ENCODE results near the gene SLC35B2.

SLC35B2 gene

DNA sequence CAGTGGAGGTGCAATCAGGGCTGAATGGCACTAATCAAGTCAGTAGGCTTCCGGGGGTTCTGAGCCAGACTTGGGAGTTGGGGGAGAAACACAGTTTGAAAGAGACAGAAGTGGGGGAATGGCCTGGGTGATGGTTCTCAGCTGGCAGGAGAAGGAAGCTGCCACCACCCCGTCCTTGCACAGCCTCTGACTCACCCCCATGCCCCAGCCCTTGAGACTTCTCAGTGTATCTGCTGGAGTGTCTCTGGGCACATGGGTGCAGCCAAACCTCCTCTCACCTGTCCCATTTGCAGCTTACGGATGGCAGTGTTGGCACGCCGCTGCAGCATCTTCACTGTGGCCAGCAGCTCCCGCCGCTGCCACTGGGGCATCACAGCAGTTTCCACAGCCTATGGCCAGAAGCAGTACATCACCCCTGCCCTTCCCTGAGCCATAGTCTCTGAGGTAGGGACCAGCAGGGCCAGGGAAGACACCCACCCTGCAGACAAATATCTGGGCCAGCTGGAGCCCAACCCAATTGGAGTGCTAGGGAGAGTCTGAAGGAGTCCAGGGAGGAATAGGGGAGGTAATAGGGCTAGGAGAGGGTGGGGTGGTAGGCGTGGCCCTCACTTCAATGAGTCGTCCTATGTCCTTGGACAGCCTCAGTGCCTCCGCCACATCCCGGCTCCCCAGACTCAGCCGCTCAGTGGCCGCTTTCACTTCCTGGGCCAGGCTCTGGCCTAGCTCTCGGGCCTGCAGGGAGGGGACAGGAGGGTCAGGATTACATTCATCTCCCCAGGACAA, 44.6 kb upstream of the SLC35B2 start:
- no peak for DNase-seq (ENCODE audit: low read depth, low spot score)
- Histone ChIP-seq H3K36me3 (ENCODE audit: insufficient read depth, insufficient read length, low read length) (peaks cover 75% of the 10 kb centered on the region), H3K4me1 (ENCODE audit: insufficient read depth, insufficient read length) (peaks cover 3% of the 10 kb centered on the region), H3K4me3 (ENCODE audit: insufficient read length, low read depth) (no peak overlapping the region), H3K9me3 (ENCODE audit: insufficient read depth, low read length) (no peaks in the 10 kb centered on the region), H3K9ac (ENCODE audit: insufficient read length, low read depth) (no peak overlapping the region), H3K27me3 (ENCODE audit: insufficient read depth, insufficient read length) (no peaks in the 10 kb centered on the region)
- TF ChIP-seq ZNF274 (IDR thresholded peaks at IDR 0.05; ENCODE audit: low read depth, low read length) (no peak), YY1 (IDR thresholded peaks at IDR 0.05; ENCODE audit: insufficient read depth, insufficient read length) (no peak), SUZ12 (IDR thresholded peaks at IDR 0.05; ENCODE audit: extremely low read depth, insufficient read depth, insufficient read length) (no peak)

DNA sequence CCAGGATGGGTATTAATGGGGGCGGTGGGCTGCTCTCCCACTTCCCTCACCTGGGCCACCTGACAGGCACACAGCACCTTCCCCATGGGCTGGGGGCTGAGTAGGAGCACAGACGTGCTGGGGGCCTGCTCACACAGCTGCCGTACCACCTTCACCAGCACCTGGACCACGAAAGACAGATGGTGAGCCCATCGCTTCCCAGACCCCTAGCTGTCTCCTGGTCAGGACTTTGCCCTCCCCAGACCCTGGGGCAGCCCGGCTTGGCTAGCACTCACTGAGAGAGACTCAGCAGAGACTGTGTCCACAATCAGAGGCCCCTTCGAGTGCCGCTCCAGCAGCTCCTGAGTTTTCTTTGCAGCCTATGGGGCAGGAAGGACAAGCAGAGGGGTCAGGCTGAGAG, 43.8 kb upstream of the SLC35B2 start:
- peaks cover 66% of the 10 kb centered on the region for H3K36me3 ChIP-seq (ENCODE audit: insufficient read depth, insufficient read length, low read length)
- H3K9me3 ChIP-seq (ENCODE audit: insufficient read depth, low read length) = no peaks in the 10 kb centered on the region
- no peak overlapping the region for H3K9ac ChIP-seq (ENCODE audit: insufficient read length, low read depth)
- TF ChIP-seq YY1 (IDR thresholded peaks at IDR 0.05; ENCODE audit: insufficient read depth, insufficient read length) (no peak), ZNF274 (IDR thresholded peaks at IDR 0.05; ENCODE audit: low read depth, low read length) (no peak), SUZ12 (IDR thresholded peaks at IDR 0.05; ENCODE audit: extremely low read depth, insufficient read depth, insufficient read length) (no peak)
- no peak overlapping the region for H3K4me3 ChIP-seq (ENCODE audit: insufficient read length, low read depth)
- H3K27me3 ChIP-seq (ENCODE audit: insufficient read depth, insufficient read length) = peaks cover 3% of the 10 kb centered on the region
- DNase-seq (ENCODE audit: low read depth, low spot score) = no peak
- H3K4me1 ChIP-seq (ENCODE audit: insufficient read depth, insufficient read length) = peaks cover 3% of the 10 kb centered on the region

DNA sequence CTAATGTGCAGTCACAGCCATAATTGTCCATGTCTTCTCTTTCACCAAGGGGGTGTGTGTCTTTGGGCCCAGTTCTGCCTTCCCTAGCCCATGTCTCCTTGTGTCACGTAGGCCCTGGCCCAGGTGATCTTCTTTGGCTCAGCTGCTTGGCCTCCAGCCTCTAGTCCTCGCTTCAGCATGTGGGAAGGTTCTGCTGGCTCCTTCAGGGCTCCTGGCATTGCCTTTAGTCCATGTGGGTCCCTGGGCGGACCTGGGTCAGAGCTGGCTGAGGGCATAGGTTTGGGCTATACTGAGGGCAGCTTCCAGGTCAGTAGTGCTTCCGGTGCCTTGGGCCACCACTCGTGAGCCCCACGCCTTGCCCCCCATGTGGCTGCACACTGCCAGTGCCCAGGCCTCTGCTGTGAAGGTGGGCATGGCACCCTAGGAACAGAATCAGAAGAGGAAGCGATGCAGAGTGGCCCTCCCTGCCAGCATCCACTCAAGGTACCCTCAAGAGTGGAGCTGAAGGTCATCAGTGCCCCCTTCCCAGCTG, 43.0 kb upstream of the SLC35B2 start:
- Histone ChIP-seq H3K4me3 (ENCODE audit: insufficient read length, low read depth) (no peak overlapping the region), H3K9me3 (ENCODE audit: insufficient read depth, low read length) (no peaks in the 10 kb centered on the region), H3K4me1 (ENCODE audit: insufficient read depth, insufficient read length) (peaks cover 3% of the 10 kb centered on the region), H3K9ac (ENCODE audit: insufficient read length, low read depth) (no peak overlapping the region), H3K27me3 (ENCODE audit: insufficient read depth, insufficient read length) (peaks cover 9% of the 10 kb centered on the region), H3K36me3 (ENCODE audit: insufficient read depth, insufficient read length, low read length) (peaks cover 59% of the 10 kb centered on the region)
- DNase-seq (ENCODE audit: low read depth, low spot score) = no peak
- TF ChIP-seq YY1 (IDR thresholded peaks at IDR 0.05; ENCODE audit: insufficient read depth, insufficient read length) = no peak
- no peak for TF ChIP-seq ZNF274 (IDR thresholded peaks at IDR 0.05; ENCODE audit: low read depth, low read length)
- TF ChIP-seq SUZ12 (IDR thresholded peaks at IDR 0.05; ENCODE audit: extremely low read depth, insufficient read depth, insufficient read length) = no peak

GRCh38 chr6:44298864-44299263, 41.5 kb upstream of the SLC35B2 start:
- Histone ChIP-seq H3K9ac (ENCODE audit: insufficient read length, low read depth) (no peak overlapping the region), H3K27me3 (ENCODE audit: insufficient read depth, insufficient read length) (peaks cover 9% of the 10 kb centered on the region), H3K9me3 (ENCODE audit: insufficient read depth, low read length) (no peaks in the 10 kb centered on the region), H3K36me3 (ENCODE audit: insufficient read depth, insufficient read length, low read length) (peaks cover 44% of the 10 kb centered on the region), H3K4me3 (ENCODE audit: insufficient read length, low read depth) (no peak overlapping the region), H3K4me1 (ENCODE audit: insufficient read depth, insufficient read length) (no peaks in the 10 kb centered on the region)
- TF ChIP-seq ZNF274 (IDR thresholded peaks at IDR 0.05; ENCODE audit: low read depth, low read length) = no peak
- no peak for TF ChIP-seq SUZ12 (IDR thresholded peaks at IDR 0.05; ENCODE audit: extremely low read depth, insufficient read depth, insufficient read length)
- TF ChIP-seq YY1 (IDR thresholded peaks at IDR 0.05; ENCODE audit: insufficient read depth, insufficient read length) = no peak
- no peak for DNase-seq (ENCODE audit: low read depth, low spot score)

DNA sequence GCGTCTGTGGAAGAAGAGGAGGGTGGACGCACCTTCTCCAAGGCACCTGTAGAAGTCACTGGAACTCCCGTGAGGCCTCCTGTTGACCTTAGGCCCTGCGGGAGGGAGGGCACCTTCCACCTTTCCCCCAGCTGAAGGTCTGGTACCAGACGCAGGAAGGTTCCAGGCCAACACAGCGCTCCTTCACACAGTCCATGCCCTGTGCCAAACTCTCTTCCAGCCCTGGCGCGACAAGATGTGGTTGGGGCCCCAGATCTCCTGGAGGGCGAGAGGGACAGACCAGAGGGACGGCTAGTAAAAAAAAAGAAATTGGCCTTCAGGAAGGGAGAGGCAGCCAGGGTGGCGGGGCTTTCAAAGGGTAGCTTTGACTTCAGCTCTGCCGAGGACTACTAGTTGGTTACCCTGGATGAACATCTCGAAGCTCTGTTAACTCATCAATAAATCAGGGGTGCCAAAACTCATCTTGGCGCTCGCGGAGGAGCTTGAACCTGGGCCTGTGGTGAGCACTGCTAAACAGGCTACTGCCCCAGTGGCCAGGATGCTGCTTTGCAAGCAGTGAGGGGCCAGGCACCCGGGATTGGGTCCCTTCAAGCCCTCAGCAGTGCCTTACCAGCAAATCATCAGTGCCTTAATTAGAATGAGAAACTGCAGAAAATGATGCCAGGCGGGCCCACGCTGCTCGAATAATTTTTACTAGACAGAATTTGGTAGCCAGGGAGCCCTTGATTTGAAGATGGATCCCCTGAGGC, 40.9 kb upstream of the SLC35B2 start:
- Histone ChIP-seq H3K4me1 (ENCODE audit: insufficient read depth, insufficient read length) (no peaks in the 10 kb centered on the region), H3K9ac (ENCODE audit: insufficient read length, low read depth) (peak overlapping the region; percentile 79), H3K27me3 (ENCODE audit: insufficient read depth, insufficient read length) (peaks cover 9% of the 10 kb centered on the region), H3K36me3 (ENCODE audit: insufficient read depth, insufficient read length, low read length) (peaks cover 38% of the 10 kb centered on the region), H3K4me3 (ENCODE audit: insufficient read length, low read depth) (peak overlapping the region; percentile 58), H3K9me3 (ENCODE audit: insufficient read depth, low read length) (no peaks in the 10 kb centered on the region)
- DNase-seq (ENCODE audit: low read depth, low spot score) = no peak
- no peak for TF ChIP-seq ZNF274 (IDR thresholded peaks at IDR 0.05; ENCODE audit: low read depth, low read length)
- no peak for TF ChIP-seq SUZ12 (IDR thresholded peaks at IDR 0.05; ENCODE audit: extremely low read depth, insufficient read depth, insufficient read length)

DNA sequence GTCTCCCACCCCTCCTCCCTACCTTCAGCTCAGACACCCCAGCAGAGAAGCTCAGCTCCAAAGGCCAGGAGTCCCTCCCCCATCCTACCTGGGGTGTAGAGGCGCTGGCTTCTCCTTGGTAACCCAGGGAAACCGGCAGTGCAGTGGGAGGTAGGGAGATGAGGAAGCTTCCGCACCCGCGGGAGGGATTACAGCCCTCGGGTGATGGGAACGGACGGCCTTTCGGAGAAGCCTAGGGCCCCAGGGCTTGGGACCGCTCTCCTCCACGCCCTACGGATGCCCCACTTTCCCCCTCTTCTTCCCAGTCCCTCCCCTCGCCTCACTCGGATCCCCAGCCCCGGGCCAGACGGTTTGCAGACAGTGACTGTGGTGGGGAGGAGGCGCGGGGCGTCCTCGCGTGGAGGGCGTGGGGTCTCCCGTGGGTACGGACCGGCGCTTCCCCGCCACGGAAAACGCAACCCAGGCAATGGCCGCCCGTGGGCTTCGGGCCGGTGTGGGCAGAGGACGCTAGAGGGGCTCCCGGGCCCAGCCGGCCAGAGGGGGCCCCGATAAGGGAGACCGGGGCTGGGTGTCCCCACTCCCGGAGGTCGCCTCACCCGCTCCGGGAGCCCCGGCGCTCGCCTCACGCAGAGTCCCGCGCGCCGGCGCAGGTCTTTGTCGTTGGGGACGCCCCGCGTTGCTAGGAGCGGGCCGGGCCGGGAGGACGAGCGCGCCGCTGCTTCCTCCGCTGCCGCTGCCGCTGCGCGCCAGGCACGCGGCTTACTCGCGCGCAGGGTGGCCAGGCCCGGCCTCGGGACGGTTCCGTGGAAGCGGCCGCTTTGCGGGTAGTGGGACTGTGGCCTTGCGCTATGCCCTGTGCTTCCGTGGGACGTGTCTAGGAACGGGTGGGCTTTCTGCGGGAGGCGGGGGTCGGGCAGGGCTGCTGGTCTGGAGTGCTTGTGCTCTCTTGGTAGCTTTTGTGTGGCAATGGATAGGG, 40.0 kb upstream of the SLC35B2 start:
- Histone ChIP-seq H3K9me3 (ENCODE audit: insufficient read depth, low read length) (no peaks in the 10 kb centered on the region), H3K27me3 (ENCODE audit: insufficient read depth, insufficient read length) (peaks cover 9% of the 10 kb centered on the region), H3K4me1 (ENCODE audit: insufficient read depth, insufficient read length) (no peaks in the 10 kb centered on the region), H3K4me3 (ENCODE audit: insufficient read length, low read depth) (peak overlapping the region; percentile 58), H3K36me3 (ENCODE audit: insufficient read depth, insufficient read length, low read length) (peaks cover 29% of the 10 kb centered on the region), H3K9ac (ENCODE audit: insufficient read length, low read depth) (peak overlapping the region; percentile 79)
- TF ChIP-seq SUZ12 (IDR thresholded peaks at IDR 0.05; ENCODE audit: extremely low read depth, insufficient read depth, insufficient read length) (no peak), YY1 (IDR thresholded peaks at IDR 0.05; ENCODE audit: insufficient read depth, insufficient read length) (no peak), ZNF274 (IDR thresholded peaks at IDR 0.05; ENCODE audit: low read depth, low read length) (no peak)
- no peak for DNase-seq (ENCODE audit: low read depth, low spot score)
